ENCODE data around the gene PAWR.

The PAWR gene

DNA sequence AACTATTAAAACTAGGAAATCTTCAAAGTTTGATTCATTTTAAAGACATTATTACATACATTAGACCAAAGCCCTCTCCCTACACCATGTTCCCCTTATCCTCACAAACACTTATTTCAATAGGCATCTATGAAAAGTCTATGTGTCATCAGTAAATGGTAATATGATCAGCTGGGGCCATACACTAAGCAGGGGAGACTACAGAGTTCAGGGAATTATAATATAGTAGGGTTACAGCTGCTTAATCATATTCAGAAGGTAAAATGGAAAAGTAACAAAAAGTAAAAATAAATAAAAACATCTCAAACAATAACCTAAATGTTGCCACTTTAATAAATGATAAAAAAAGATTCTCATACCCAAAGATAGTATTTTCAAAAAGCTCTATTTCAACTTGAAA lies 29.1 kb downstream of the PAWR start:
- no peak for DNase-seq
- H3K79me2 ChIP-seq (ENCODE audit: low read length), result peaks cover 66% of the 10 kb centered on the region
- no peak overlapping the region for H3K27ac ChIP-seq (ENCODE audit: low read length)

DNA sequence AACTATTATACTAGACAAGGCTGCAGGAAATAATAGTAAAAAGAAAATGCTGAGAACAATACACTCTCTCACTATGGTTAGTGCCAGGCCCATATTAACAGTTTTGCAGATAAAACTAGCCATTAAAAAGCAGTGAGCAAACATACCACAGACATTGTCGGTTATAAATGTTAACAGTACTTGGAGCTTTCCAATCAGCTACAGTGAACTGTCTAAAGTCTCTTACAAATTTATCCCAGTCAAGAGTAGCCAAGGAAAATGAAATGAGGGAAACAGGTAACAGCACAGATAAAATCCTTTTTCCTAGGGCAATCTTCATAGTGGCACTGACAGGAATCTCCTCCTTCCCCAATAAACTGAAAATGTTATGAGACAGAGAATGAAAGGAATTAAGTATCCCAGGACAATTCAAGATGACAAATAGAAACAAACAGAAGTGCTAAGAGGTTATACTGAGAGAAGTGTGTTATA lies 30.8 kb downstream of the PAWR start:
- no peak for DNase-seq
- Histone ChIP-seq H3K9me2 (replicated peaks; ENCODE audit: insufficient read depth, low read length) (no peaks in the 10 kb centered on the region), H2AFZ (ENCODE audit: low read length) (no peak overlapping the region), H3K4me1 (ENCODE audit: low read length) (no peaks in the 10 kb centered on the region), H3K4me2 (ENCODE audit: low read depth, low read length) (no peak overlapping the region), H3K27ac (ENCODE audit: low read length) (no peak overlapping the region), H3K9ac (ENCODE audit: low read length) (no peak overlapping the region), H3K9me3 (replicated peaks; ENCODE audit: insufficient read depth, low read length) (no peaks in the 10 kb centered on the region), H3K27me3 (replicated peaks; ENCODE audit: insufficient read depth, low read length) (no peaks in the 10 kb centered on the region), H3K36me3 (replicated peaks; ENCODE audit: insufficient read depth, low read length) (no peaks in the 10 kb centered on the region), H4K20me1 (ENCODE audit: insufficient read depth, low read length) (no peaks in the 10 kb centered on the region; the same call in 1 of the 2 replicates), H3K79me2 (ENCODE audit: low read length) (peaks cover 71% of the 10 kb centered on the region), H3K4me3 (ENCODE audit: low read length) (no peak overlapping the region), H3F3A (ENCODE audit: insufficient read depth, low read length) (no peaks in the 10 kb centered on the region)
- TF ChIP-seq, protein P1, sequence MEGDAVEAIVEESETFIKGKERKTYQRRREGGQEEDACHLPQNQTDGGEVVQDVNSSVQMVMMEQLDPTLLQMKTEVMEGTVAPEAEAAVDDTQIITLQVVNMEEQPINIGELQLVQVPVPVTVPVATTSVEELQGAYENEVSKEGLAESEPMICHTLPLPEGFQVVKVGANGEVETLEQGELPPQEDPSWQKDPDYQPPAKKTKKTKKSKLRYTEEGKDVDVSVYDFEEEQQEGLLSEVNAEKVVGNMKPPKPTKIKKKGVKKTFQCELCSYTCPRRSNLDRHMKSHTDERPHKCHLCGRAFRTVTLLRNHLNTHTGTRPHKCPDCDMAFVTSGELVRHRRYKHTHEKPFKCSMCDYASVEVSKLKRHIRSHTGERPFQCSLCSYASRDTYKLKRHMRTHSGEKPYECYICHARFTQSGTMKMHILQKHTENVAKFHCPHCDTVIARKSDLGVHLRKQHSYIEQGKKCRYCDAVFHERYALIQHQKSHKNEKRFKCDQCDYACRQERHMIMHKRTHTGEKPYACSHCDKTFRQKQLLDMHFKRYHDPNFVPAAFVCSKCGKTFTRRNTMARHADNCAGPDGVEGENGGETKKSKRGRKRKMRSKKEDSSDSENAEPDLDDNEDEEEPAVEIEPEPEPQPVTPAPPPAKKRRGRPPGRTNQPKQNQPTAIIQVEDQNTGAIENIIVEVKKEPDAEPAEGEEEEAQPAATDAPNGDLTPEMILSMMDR (IDR thresholded peaks at IDR 0.05; ENCODE audit: low read length), result no peak

More for the DNA sequence above, 29.1 kb downstream of the PAWR start:
- Histone ChIP-seq H3K9me3 (replicated peaks; ENCODE audit: insufficient read depth, low read length) (no peaks in the 10 kb centered on the region), H4K20me1 (ENCODE audit: insufficient read depth, low read length) (no peaks in the 10 kb centered on the region; the same call in 1 of the 2 replicates), H3K4me3 (ENCODE audit: low read length) (no peak overlapping the region), H3K27me3 (replicated peaks; ENCODE audit: insufficient read depth, low read length) (no peaks in the 10 kb centered on the region), H3K36me3 (replicated peaks; ENCODE audit: insufficient read depth, low read length) (no peaks in the 10 kb centered on the region), H3K4me1 (ENCODE audit: low read length) (no peaks in the 10 kb centered on the region), H3K9ac (ENCODE audit: low read length) (no peak overlapping the region), H2AFZ (ENCODE audit: low read length) (no peak overlapping the region), H3K9me2 (replicated peaks; ENCODE audit: insufficient read depth, low read length) (no peaks in the 10 kb centered on the region), H3K4me2 (ENCODE audit: low read depth, low read length) (no peak overlapping the region), H3F3A (ENCODE audit: insufficient read depth, low read length) (no peaks in the 10 kb centered on the region)
- TF ChIP-seq, protein P1 (IDR thresholded peaks at IDR 0.05; ENCODE audit: low read length), result no peak
- TF ChIP-seq EZH2phosphoT487 (IDR thresholded peaks at IDR 0.05; ENCODE audit: low read length) (no peak), EZH2 (optimal IDR thresholded peaks at IDR 0.05; ENCODE audit: low read depth, low read length) (no peak)

DNA sequence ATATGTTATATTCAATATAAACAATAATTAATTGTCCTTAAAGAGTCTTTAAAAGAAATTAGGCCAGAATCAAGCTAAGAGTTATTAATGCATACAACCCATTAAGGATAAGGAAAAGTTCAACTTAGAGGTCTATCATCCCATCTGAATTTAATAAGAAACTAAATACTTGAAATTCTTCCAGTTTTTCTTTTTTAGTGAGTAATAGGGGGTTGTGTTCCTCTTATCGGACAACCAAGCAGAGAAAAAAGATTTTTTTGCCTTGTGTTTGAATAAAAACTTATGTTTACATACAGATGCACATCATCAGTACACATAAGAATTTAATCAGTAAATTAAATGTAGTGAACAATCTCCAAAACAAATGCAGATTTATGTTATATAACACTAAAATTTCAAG lies 32.5 kb downstream of the PAWR start:
- H3K9me2 ChIP-seq (replicated peaks; ENCODE audit: insufficient read depth, low read length), result no peaks in the 10 kb centered on the region
- no peak overlapping the region for H3K9ac ChIP-seq (ENCODE audit: low read length)
- H3K79me2 ChIP-seq (ENCODE audit: low read length), result peaks cover 62% of the 10 kb centered on the region
- H3K27me3 ChIP-seq (replicated peaks; ENCODE audit: insufficient read depth, low read length), result no peaks in the 10 kb centered on the region
- H2AFZ ChIP-seq (ENCODE audit: low read length), result no peak overlapping the region
- H3K4me1 ChIP-seq (ENCODE audit: low read length), result no peaks in the 10 kb centered on the region
- H3K4me3 ChIP-seq (ENCODE audit: low read length), result no peak overlapping the region
- no peak for DNase-seq
- no peaks in the 10 kb centered on the region for H3K9me3 ChIP-seq (replicated peaks; ENCODE audit: insufficient read depth, low read length)
- H3K27ac ChIP-seq (ENCODE audit: low read length), result no peak overlapping the region
- H3F3A ChIP-seq (ENCODE audit: insufficient read depth, low read length), result no peaks in the 10 kb centered on the region
- H3K36me3 ChIP-seq (replicated peaks; ENCODE audit: insufficient read depth, low read length), result no peaks in the 10 kb centered on the region
- no peaks in the 10 kb centered on the region; the same call in 1 of the 2 replicates for H4K20me1 ChIP-seq (ENCODE audit: insufficient read depth, low read length)
- TF ChIP-seq EZH2 (optimal IDR thresholded peaks at IDR 0.05; ENCODE audit: low read depth, low read length) (no peak), EZH2phosphoT487 (IDR thresholded peaks at IDR 0.05; ENCODE audit: low read length) (no peak)
- TF ChIP-seq, protein P1 (IDR thresholded peaks at IDR 0.05; ENCODE audit: low read length), result no peak
- H3K4me2 ChIP-seq (ENCODE audit: low read depth, low read length), result no peak overlapping the region

Data from MM.1S (cell line).